Astrocyte (in vitro differentiated cells and primary cell): Measurements from ENCODE around the gene HIC2. TPM values are rescaled to one million over a fixed set of nuclear protein-coding genes. Genes with fewer than 3 reads are reported as not detected.

ENCODE experiments used
- DNase-seq: peaks from one replicate; pipeline ENCODE4 v3.0.0-alpha.2; 2010; ENCODE audit warnings: low read depth
- FAIRE-seq: peaks from 2 replicates; lab custom pipeline; 2011; peaks lifted over from hg19 to GRCh38; lab: Jason Lieb, UNC
- H2AFZ ChIP-seq: 2 replicates; pipeline ENCODE4 v1.6.0; 2012; ENCODE audit warnings: low read depth, low read length, inconsistent platforms
- H3K27ac ChIP-seq: 2 replicates; pipeline ENCODE4 v1.5.1; 2011; ENCODE audit warnings: low read depth, low read length, inconsistent platforms
- H3K27me3 ChIP-seq: 2 replicates; pipeline ENCODE4 v1.6.0; 2011; ENCODE audit warnings: low read length, inconsistent platforms; ENCODE audit not compliant: insufficient read depth
- H3K36me3 ChIP-seq: 2 replicates; pipeline ENCODE4 v1.5.1; 2011; ENCODE audit warnings: low read length, inconsistent platforms; ENCODE audit not compliant: insufficient read depth
- H3K4me1 ChIP-seq: 2 replicates; pipeline ENCODE4 v1.5.1; 2011; ENCODE audit warnings: low read length, inconsistent platforms; ENCODE audit not compliant: insufficient read depth
- H3K4me2 ChIP-seq: 2 replicates; pipeline ENCODE4 v1.6.0; 2012; ENCODE audit warnings: low read length, inconsistent platforms
- H3K4me3 ChIP-seq: 2 replicates; pipeline ENCODE4 v1.5.1; 2011; ENCODE audit warnings: low read depth, mild to moderate bottlenecking, low read length, inconsistent platforms; ENCODE audit not compliant: insufficient read depth
- H3K79me2 ChIP-seq: 2 replicates; pipeline ENCODE4 v1.6.0; 2012; ENCODE audit warnings: mild to moderate bottlenecking, low read length, inconsistent platforms; ENCODE audit not compliant: insufficient read depth
- H3K9ac ChIP-seq: 2 replicates; pipeline ENCODE4 v1.6.0; 2012; ENCODE audit warnings: mild to moderate bottlenecking, low read length, inconsistent platforms
- H3K9me3 ChIP-seq: 2 replicates; pipeline ENCODE4 v1.5.1; 2012; ENCODE audit warnings: low read depth, mild to moderate bottlenecking, low read length, inconsistent platforms; ENCODE audit not compliant: insufficient read depth
- H4K20me1 ChIP-seq: 2 replicates; pipeline ENCODE4 v1.6.0; 2012; ENCODE audit warnings: low read length, inconsistent platforms; ENCODE audit not compliant: insufficient read depth
- H3K27ac Mint-ChIP-seq: one replicate; pipeline ENCODE4 v1.8.0; 2021; ENCODE audit warnings: mild to moderate bottlenecking, mixed read lengths; ENCODE audit not compliant: unreplicated experiment
- H3K27me3 Mint-ChIP-seq: one replicate; pipeline ENCODE4 v1.8.0; 2021; ENCODE audit warnings: low read depth, mixed read lengths; ENCODE audit not compliant: unreplicated experiment
- H3K36me3 Mint-ChIP-seq: one replicate; pipeline ENCODE4 v1.8.0; 2021; ENCODE audit warnings: low read depth, mixed read lengths; ENCODE audit not compliant: unreplicated experiment
- H3K4me1 Mint-ChIP-seq: one replicate; pipeline ENCODE4 v1.8.0; 2021; ENCODE audit warnings: low read depth, mixed read lengths; ENCODE audit not compliant: unreplicated experiment
- H3K4me3 Mint-ChIP-seq: one replicate; pipeline ENCODE4 v1.8.0; 2021; ENCODE audit warnings: mild to moderate bottlenecking, moderate library complexity, mixed read lengths; ENCODE audit not compliant: unreplicated experiment
- H3K9me3 Mint-ChIP-seq: one replicate; pipeline ENCODE4 v1.8.0; 2021; ENCODE audit warnings: mild to moderate bottlenecking, mixed read lengths; ENCODE audit not compliant: unreplicated experiment
- EZH2 ChIP-seq: IDR thresholded peaks from 2 replicates; pipeline ENCODE4 v1.6.1; 2012; ENCODE audit warnings: mild to moderate bottlenecking, low read length, inconsistent platforms; ENCODE audit not compliant: insufficient read depth
- total RNA-seq: library from RNA; stranded (reverse); gene quantifications from 2 replicates; pipeline ENCODE4 v1.2.1, GENCODE V29; 2021
- TF ChIP-seq, protein P1 (sequence below): IDR thresholded peaks from 2 replicates; pipeline ENCODE4 v1.5.1; 2011; ENCODE audit warnings: low read depth, mild to moderate bottlenecking, inconsistent platforms, low read length, moderate library complexity; ENCODE audit not compliant: insufficient read depth

HIC2 gene
- total RNA-seq, 1 donor from 2014 or later = 21.4 TPM

DNA sequence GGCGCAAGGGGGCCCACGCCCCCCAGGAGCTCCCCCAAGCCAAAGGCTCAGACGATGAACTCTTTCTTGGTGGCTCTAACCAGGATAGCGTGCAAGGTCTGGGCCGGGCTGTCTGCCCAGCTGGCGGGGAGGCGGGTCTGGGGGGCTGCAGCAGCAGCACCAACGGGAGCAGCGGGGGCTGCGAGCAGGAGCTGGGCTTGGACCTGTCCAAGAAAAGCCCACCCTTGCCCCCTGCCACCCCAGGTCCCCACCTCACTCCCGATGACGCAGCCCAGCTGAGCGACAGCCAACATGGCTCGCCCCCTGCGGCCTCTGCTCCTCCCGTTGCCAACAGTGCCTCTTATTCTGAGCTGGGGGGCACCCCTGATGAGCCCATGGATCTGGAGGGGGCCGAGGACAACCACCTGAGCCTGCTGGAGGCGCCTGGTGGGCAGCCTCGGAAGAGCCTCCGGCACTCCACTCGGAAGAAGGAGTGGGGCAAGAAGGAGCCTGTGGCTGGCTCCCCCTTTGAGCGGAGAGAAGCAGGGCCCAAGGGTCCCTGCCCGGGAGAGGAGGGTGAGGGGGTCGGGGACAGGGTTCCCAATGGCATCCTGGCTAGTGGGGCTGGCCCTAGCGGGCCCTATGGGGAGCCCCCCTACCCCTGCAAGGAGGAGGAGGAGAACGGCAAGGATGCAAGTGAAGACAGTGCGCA lies 28.4 kb downstream of the HIC2 start:
- Histone ChIP-seq H3K4me1 (no peaks in the 10 kb centered on the region), H3K4me2 (no peak overlapping the region), H3K27me3 (no peaks in the 10 kb centered on the region), H3K36me3 (no peaks in the 10 kb centered on the region), H3K4me3 (no peak overlapping the region), H3K9ac (no peak overlapping the region), H2AFZ (no peak overlapping the region), H3K9me3 (no peaks in the 10 kb centered on the region), H3K27ac (no peak overlapping the region), H3K79me2 (peaks cover 18% of the 10 kb centered on the region), H4K20me1 (peaks cover 59% of the 10 kb centered on the region)
- no peak for TF ChIP-seq EZH2
- TF ChIP-seq, protein P1, sequence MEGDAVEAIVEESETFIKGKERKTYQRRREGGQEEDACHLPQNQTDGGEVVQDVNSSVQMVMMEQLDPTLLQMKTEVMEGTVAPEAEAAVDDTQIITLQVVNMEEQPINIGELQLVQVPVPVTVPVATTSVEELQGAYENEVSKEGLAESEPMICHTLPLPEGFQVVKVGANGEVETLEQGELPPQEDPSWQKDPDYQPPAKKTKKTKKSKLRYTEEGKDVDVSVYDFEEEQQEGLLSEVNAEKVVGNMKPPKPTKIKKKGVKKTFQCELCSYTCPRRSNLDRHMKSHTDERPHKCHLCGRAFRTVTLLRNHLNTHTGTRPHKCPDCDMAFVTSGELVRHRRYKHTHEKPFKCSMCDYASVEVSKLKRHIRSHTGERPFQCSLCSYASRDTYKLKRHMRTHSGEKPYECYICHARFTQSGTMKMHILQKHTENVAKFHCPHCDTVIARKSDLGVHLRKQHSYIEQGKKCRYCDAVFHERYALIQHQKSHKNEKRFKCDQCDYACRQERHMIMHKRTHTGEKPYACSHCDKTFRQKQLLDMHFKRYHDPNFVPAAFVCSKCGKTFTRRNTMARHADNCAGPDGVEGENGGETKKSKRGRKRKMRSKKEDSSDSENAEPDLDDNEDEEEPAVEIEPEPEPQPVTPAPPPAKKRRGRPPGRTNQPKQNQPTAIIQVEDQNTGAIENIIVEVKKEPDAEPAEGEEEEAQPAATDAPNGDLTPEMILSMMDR = no peak
- DNase-seq (no peak), FAIRE-seq (no peak)
- Mint-ChIP-seq H3K36me3 (peaks cover 8% of the 10 kb centered on the region), H3K9me3 (no peaks in the 10 kb centered on the region), H3K4me1 (peaks cover 2% of the 10 kb centered on the region), H3K27ac (no peak overlapping the region), H3K4me3 (no peak overlapping the region), H3K27me3 (no peaks in the 10 kb centered on the region)

DNA sequence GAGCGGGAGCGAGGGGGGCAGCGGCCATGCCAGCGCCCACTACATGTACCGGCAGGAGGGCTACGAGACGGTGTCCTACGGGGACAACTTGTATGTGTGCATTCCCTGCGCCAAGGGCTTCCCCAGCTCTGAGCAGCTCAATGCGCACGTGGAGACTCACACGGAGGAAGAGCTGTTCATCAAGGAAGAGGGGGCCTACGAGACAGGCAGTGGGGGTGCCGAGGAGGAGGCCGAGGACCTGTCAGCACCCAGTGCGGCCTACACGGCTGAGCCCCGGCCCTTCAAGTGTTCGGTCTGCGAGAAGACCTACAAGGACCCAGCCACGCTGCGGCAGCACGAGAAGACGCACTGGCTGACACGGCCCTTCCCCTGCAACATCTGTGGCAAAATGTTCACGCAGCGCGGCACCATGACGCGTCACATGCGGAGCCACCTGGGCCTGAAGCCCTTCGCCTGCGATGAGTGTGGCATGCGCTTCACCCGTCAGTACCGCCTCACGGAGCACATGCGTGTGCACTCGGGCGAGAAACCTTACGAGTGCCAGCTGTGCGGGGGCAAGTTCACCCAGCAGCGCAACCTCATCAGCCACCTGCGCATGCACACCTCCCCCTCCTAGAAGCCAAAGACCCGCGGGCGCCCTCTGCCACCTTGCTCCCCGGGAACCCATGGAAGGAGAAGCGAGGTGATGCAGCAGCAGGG lies 29.1 kb downstream of the HIC2 start:
- Histone ChIP-seq H3K27me3 (no peaks in the 10 kb centered on the region), H3K4me1 (no peaks in the 10 kb centered on the region), H3K79me2 (peaks cover 18% of the 10 kb centered on the region), H3K4me3 (no peak overlapping the region), H3K4me2 (no peak overlapping the region), H3K9me3 (no peaks in the 10 kb centered on the region), H3K27ac (no peak overlapping the region), H2AFZ (no peak overlapping the region), H3K36me3 (no peaks in the 10 kb centered on the region), H4K20me1 (peaks cover 65% of the 10 kb centered on the region), H3K9ac (no peak overlapping the region)
- DNase-seq (no peak), FAIRE-seq (no peak)
- Mint-ChIP-seq H3K4me3 (no peak overlapping the region), H3K27ac (no peak overlapping the region), H3K9me3 (no peaks in the 10 kb centered on the region), H3K4me1 (peaks cover 2% of the 10 kb centered on the region), H3K27me3 (no peaks in the 10 kb centered on the region), H3K36me3 (peaks cover 8% of the 10 kb centered on the region)
- TF ChIP-seq EZH2 = no peak
- TF ChIP-seq, protein P1 = no peak
